Ectodermal cell (in vitro differentiated cells): ENCODE results near the gene GLDN.
"Not testable (repeated sequence)": the region's sequence is repeated elsewhere in the genome, so short reads cannot be mapped to it uniquely, and the experiment has no call there.

ENCODE experiments used
- H3K27ac ChIP-seq: 2 replicates; pipeline ENCODE4 v1.7.0; 2013; ENCODE audit warnings: mild to moderate bottlenecking, low read depth, low read length; ENCODE audit not compliant: insufficient read depth, poor library complexity, severe bottlenecking
- H3K27me3 ChIP-seq: 2 replicates; pipeline ENCODE4 v1.7.0; 2013; ENCODE audit warnings: mild to moderate bottlenecking, low read length; ENCODE audit not compliant: insufficient read depth, control insufficient read depth, poor library complexity, severe bottlenecking
- H3K36me3 ChIP-seq: one replicate; pipeline ENCODE4 v1.7.0; 2013; ENCODE audit warnings: low read length; ENCODE audit not compliant: control insufficient read depth, insufficient read depth
- H3K4me1 ChIP-seq: one replicate; pipeline ENCODE4 v1.7.0; 2013; ENCODE audit warnings: low read length; ENCODE audit not compliant: control insufficient read depth, insufficient read depth
- H3K4me3 ChIP-seq: 2 replicates; pipeline ENCODE4 v1.7.0; 2013; ENCODE audit warnings: low read depth, low read length, control low read depth; ENCODE audit not compliant: insufficient read depth
- H3K9me3 ChIP-seq: 2 replicates; pipeline ENCODE4 v1.7.0; 2013; ENCODE audit warnings: mild to moderate bottlenecking, low read length, moderate library complexity; ENCODE audit not compliant: control insufficient read depth
- whole genome bisulfite sequencing, 2 experiments: methylation state at CpG; one replicate each; pipeline ENCODE4 v1.1.7; 2013; ENCODE audit warnings: missing lambda C conversion rate in 2 of 2; 5-methylcytosine and 5-hydroxymethylcytosine counted together

The GLDN gene

GRCh38 chr15:51401872-51402517 is 60.5 kb downstream of the GLDN start:
- Histone ChIP-seq H3K27me3 (no peaks in the 10 kb centered on the region), H3K4me1 (peaks cover 18% of the 10 kb centered on the region), H3K9me3 (no peaks in the 10 kb centered on the region), H3K27ac (no peak overlapping the region), H3K36me3 (no peaks in the 10 kb centered on the region), H3K4me3 (no peak overlapping the region)
- WGBS, 2 experiments: 54 to 56% methylated on average over 12 of the region's 12 CpGs

GRCh38 chr15:51403072-51403878 is 61.8 kb downstream of the GLDN start:
- H3K36me3 ChIP-seq: no peaks in the 10 kb centered on the region
- H3K4me1 ChIP-seq: peaks cover 14% of the 10 kb centered on the region
- H3K9me3 ChIP-seq: no peaks in the 10 kb centered on the region
- no peak overlapping the region for H3K4me3 ChIP-seq
- no peak overlapping the region for H3K27ac ChIP-seq
- no peaks in the 10 kb centered on the region for H3K27me3 ChIP-seq
- WGBS, 2 experiments: 89 to 90% methylated on average over 8 of the region's 8 CpGs

GRCh38 chr15:51403946-51404695 is 62.7 kb downstream of the GLDN start:
- no peak overlapping the region for H3K4me3 ChIP-seq
- H3K9me3 ChIP-seq: no peaks in the 10 kb centered on the region
- WGBS, 2 experiments: 92 to 94% methylated on average over 9 of the region's 9 CpGs
- H3K27ac ChIP-seq: no peak overlapping the region
- no peaks in the 10 kb centered on the region for H3K27me3 ChIP-seq
- peaks cover 6% of the 10 kb centered on the region for H3K4me1 ChIP-seq
- H3K36me3 ChIP-seq: no peaks in the 10 kb centered on the region

GRCh38 chr15:51405693-51406523 is 64.5 kb downstream of the GLDN start:
- no peaks in the 10 kb centered on the region for H3K27me3 ChIP-seq
- 90% methylated on average over 11 of the region's 11 CpGs for WGBS, 2 experiments
- no peak overlapping the region for H3K27ac ChIP-seq
- H3K36me3 ChIP-seq: no peaks in the 10 kb centered on the region
- peaks cover 3% of the 10 kb centered on the region for H3K4me1 ChIP-seq
- H3K9me3 ChIP-seq: no peaks in the 10 kb centered on the region
- no peak overlapping the region for H3K4me3 ChIP-seq

GRCh38 chr15:51414256-51414860 is 72.9 kb downstream of the GLDN start:
- H3K4me1 ChIP-seq: peaks cover 3% of the 10 kb centered on the region
- H3K27me3 ChIP-seq: no peaks in the 10 kb centered on the region
- no peak overlapping the region for H3K4me3 ChIP-seq
- H3K36me3 ChIP-seq: no peaks in the 10 kb centered on the region
- 92 to 94% methylated on average over 4 of the region's 4 CpGs for WGBS, 2 experiments
- no peaks in the 10 kb centered on the region for H3K9me3 ChIP-seq
- H3K27ac ChIP-seq: no peak overlapping the region

- H3K4me3 ChIP-seq: no peak overlapping the region
- WGBS, 2 experiments: 38 to 67% methylated on average over 2 to 4 of the region's 4 CpGs
- H3K4me1 ChIP-seq: peaks cover 1% of the 10 kb centered on the region
- no peaks in the 10 kb centered on the region for H3K9me3 ChIP-seq
- no peak overlapping the region for H3K27ac ChIP-seq
- no peaks in the 10 kb centered on the region for H3K27me3 ChIP-seq
- no peaks in the 10 kb centered on the region for H3K36me3 ChIP-seq
These were observed 74.7 kb downstream of the GLDN start for GRCh38 chr15:51416129-51416528.

GRCh38 chr15:51423040-51423439 is 81.6 kb downstream of the GLDN start:
- 91 to 96% methylated on average over 7 of the region's 16 CpGs for WGBS, 2 experiments
- not testable (repeated sequence) for H3K27me3 ChIP-seq, H3K27ac ChIP-seq, H3K4me1 ChIP-seq, H3K36me3 ChIP-seq, H3K9me3 ChIP-seq, H3K4me3 ChIP-seq

GRCh38 chr15:51424780-51425179 is 83.3 kb downstream of the GLDN start:
- Histone ChIP-seq H3K27me3 (no peaks in the 10 kb centered on the region), H3K27ac (no peak overlapping the region), H3K4me3 (no peak overlapping the region), H3K4me1 (no peaks in the 10 kb centered on the region), H3K9me3 (no peaks in the 10 kb centered on the region), H3K36me3 (no peaks in the 10 kb centered on the region)
- 78 to 83% methylated on average over 1 of the region's 1 CpG for WGBS, 2 experiments

- H3K27me3 ChIP-seq: no peaks in the 10 kb centered on the region
- H3K27ac ChIP-seq: no peak overlapping the region
- H3K4me1 ChIP-seq: no peaks in the 10 kb centered on the region
- 80% methylated on average over 1 of the region's 1 CpG; no CpG with 5 or more reads in 1 of the 2 experiments for WGBS, 2 experiments
- no peaks in the 10 kb centered on the region for H3K9me3 ChIP-seq
- H3K4me3 ChIP-seq: no peak overlapping the region
- no peaks in the 10 kb centered on the region for H3K36me3 ChIP-seq
These were observed 84.1 kb downstream of the GLDN start for GRCh38 chr15:51425517-51426040.
